ENCODE results near the gene CIZ1.

CIZ1 gene

DNA sequence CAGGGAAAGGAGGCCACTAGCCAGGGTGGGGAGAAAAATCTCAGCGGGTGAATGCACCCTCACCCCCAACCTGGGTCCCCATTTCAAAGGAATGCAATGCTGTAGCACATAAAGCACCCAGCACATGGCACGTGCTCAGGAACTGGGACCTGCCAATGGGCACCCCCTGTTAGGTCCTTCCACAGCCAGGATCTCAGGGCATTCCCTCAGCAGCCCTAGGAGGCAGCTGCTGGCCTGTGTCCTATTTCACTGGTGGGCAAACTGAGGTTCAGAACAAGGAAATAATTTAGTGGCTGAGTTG lies 20.6 kb upstream of the CIZ1 start:
- DNase-seq: no peak

- no peak for DNase-seq
Measured at GRCh38 chr9:128211186-128211980, 20.0 kb upstream of the CIZ1 start.

GRCh38 chr9:128208946-128209669 lies 17.7 kb upstream of the CIZ1 start:
- no peak for DNase-seq

DNA sequence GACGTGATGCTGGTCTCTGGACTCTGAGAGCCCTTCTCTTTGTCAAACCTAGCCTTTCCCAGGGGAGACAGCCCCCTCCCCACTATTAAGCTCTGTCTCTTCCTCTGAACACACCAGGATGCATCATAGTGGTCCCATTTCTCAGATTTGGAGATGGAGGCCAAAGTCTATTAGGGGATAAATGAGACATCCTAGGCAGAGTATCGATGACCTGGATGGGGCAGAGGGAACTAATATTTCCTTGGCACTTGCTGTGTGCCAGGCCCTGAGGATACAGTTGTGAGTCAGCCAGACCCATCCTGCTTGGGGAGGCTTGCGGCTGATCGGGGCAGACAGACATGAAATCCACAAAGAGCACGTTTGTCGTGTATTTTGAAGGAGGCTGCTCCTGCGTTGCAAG lies 17.0 kb upstream of the CIZ1 start:
- no peak for DNase-seq

DNA sequence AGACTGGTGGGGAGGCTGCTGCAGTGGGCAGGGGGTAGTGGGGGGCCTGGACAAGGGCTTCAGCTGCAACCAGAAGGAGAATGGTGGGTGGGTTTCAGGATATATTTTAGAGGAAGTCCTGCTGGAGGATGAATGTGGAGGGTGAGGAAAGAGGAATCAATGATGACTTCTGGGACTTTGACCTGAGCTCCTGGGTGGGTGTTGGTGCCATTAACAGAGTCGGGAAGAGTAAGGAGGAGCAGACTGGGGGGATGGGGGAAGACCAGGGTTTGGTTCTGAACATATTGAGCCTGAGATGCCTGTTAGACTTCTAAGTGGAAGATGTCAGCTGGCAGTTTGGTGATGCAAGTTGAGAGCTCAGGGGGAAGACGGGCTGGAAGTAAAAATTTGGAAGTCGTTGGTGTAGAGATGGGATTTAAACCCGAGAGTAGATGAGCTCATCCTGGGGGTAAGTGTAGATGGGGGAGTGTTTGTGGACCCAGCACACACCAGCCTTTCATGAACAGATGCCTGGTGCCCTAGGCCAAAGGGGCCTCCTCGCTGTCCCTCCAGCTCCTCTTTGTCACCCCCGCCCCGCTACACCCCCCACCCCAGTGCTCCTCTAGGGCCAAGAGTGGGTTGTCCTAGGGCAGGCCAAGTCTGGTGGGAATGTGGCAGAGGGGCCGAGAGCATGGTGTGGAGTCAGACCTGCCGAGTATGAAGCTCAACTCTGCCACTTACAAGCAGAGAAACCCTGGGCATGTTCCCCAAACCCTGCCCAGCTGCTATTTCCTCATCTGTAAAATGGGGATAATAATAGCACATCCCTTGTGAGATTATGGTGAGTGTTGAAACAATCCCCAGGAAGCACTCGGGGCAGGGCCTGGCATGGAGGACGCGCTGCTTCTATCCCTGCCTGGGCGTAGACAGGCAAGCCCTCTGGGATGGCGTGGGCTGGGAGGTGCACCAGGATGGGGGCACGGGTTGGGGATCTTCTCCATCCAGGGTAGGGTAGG lies 15.8 kb upstream of the CIZ1 start:
- no peak for DNase-seq

DNA sequence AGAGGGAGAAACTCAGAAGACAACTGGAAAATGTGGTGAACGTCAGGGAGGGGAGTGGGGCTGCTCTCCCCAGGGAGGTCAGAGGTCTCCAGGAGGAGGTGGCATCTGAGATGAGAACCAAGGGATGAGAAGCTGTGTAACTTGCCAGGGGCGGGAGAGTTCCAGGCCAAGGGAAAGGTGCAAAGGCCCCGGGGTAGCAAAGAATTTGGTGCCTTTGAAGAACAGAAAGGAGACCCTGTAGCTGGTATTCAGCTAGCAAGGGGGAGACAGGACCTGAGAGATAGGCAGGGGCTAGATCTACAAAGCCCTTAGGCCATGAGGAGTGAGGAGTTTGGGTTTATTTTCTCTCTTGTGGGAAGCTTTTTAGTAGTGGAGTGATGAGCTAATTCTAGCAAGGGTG lies 15.1 kb upstream of the CIZ1 start:
- no peak for DNase-seq

GRCh38 chr9:128205296-128205944 lies 14.0 kb upstream of the CIZ1 start:
- DNase-seq: no peak

- DNase-seq: no peak
Measured at GRCh38 chr9:128204858-128205257, 13.5 kb upstream of the CIZ1 start.

- peak; percentile 43 for DNase-seq
Measured at GRCh38 chr9:128203707-128204551, 12.6 kb upstream of the CIZ1 start.

- DNase-seq: peak; percentile 80
Measured at GRCh38 chr9:128203024-128203706, 11.8 kb upstream of the CIZ1 start, which contains the start of gene DNM1. DNM1 (plus strand) TSS chr9:128203379; CDS start chr9:128203471, 92 bp downstream.

DNA sequence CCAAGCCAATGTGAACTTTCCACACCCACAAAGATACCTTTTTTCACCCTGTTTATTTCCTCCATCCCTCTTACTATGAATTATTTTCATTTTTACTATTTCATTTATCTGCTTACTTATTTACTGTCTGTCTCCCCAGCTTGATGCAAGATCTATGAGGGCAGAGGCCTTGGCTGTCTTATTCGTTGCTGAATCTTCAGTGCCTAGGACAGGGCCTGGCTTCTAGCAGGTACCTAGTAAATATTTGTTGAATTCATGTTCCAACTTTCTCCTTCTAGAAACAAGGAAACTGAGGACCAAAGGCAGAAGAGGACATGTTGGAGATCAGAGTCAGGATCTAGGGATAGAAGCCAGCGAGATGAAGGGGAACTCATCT lies 11.3 kb upstream of the CIZ1 start:
- DNase-seq: no peak

GRCh38 chr9:128201441-128202369 lies 10.3 kb upstream of the CIZ1 start:
- no peak for DNase-seq

DNA sequence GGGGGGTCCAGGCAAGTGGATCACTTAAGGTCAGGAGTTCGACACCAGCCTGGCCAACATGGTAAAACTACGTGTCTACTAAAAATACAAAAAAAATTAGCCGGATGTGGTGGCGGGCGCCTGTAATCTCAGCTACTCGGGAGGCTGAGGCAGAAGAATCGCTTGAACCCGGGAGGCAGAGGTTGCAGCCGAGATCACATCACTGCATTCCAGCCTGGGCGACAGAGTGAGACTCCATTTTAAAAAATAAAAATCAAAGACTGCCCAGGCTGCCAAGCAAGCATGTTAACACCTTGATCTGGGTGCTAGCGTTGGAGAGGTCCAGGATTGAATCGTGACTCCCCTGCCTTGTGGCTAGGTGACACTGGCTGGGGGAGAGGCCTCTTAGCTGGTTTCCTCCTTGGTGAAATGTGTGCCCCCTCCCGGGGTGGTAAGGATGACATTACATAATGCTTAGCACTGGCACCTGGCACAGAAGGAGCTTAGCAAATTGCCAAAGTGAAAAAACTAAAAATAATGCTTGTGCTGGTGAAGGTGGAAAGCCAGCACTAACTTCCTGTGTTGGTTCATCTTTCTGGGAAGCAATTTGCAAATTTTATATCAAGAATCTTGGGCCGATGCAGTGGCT lies 2.2 kb upstream of the CIZ1 start:
- no peak for DNase-seq

DNA sequence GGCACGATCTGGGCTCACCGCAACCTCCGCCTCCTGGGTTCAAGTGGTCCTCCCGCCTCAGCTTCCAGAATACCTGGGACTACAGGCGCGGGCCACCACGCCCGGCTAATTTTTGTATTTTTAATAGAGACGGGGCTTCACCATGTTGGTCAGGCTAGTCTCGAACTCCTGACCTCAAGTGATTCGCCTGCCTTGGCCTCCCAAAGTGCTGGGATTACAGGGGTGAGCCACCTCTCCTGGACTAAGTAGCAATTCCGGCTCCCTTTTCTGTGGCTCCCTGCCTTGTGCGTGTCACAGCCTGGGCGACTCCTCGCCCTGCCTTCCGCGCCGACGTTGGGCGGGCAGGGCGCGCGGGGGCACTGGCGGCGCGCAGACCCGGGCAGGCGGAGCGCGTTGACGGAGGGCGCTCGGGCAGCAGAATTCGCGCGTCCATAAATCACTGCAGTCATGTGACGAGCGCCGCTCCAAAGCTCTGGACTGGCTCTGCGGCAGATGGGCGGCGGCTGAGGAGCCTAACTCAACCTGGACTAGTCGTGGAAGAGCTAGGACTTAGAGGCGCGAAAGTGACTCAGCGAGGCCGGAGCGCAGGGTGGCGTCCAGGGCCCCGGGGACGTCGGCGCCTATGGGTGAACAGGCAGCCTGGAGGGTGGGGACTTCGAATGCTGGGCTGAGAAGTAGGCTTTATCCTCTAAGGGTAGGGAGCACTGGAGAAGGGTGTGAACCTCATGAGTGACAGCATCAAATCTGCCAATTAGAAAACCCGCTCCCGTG lies 1.4 kb upstream of the CIZ1 start:
- peak; percentile 94 for DNase-seq

DNA sequence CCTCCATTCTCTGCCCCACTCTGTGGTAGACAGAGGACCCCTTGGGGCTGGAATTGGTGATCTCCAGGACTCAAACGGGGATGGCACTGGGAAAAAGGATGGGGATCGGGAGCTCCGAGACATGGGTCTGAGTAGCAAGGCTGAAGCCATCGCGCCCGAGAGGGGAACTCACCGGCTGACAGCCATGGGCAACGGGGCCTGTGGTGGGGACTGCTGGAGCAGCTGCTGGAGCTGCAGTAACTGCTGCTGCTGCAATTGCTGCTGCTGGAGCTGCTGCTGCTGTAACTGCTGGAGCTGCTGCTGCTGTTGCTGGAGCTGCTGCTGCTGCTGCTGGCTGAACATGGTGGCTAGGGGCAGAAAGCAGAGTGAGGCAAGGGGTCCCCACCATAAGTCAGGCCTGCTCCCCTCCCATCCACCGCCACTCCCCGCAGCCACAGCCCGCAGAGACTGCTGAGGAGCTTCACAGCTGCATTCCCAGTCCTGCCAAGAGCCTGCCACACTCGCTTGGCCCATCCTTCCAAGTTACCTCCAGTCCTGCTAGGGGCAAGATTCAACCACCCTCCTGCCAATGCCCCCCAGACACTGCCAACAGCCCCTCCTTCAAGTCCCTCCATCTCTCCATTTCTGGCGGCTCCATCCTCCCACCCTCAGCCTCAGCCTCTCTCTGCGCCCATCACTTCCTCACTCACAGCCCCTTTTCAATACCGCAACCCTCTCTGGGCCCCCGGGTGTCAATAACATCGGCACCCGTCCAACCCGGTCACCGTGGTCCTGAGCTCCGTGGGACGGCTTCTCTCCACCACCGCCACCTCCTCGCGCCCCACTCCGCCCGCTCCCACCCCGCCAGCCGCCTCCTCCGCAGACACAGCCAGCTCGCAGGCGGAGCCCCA lies 611 bp downstream of the CIZ1 start:
- no peak for DNase-seq

DNA sequence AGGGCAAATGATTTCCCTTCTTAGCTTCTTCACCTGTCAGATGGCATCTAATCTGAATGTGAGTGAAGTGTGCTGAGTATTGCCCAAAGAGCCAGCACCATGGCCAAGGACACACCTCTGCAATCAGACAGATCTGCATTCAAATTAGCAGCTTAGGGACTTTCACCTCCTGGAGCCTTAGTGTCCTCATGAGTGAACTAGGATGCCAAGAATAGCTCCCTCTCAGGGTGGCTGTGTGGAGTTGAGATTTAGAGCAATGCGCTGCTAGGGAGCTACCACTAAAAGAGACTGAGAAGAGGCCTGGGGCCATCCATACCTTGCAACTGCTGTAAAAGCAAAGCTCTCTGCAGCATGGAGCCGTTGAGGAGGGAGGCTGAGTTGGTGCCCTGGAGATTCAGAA lies 1.4 kb downstream of the CIZ1 start:
- DNase-seq: no peak

- no peak for DNase-seq
Measured at GRCh38 chr9:128188209-128188608, 3.2 kb downstream of the CIZ1 start.

GRCh38 chr9:128187361-128187760 lies 4.0 kb downstream of the CIZ1 start:
- no peak for DNase-seq

All from NCI-H774 (cell line).